ENCODE results near the gene TAS1R1.

Gene TAS1R1

GRCh38 chr1:6612641-6613360 is 57.7 kb downstream of the TAS1R1 start:
- peak; percentile 87 for DNase-seq (ENCODE audit: low spot score)

- DNase-seq (ENCODE audit: low spot score), result peak; percentile 98
These were observed 58.4 kb downstream of the TAS1R1 start, which contains the start of gene PHF13 for GRCh38 chr1:6613361-6614018. Gene PHF13 (plus strand): TSS chr1:6613731. CDS start chr1:6614067, 336 bp downstream.

DNA sequence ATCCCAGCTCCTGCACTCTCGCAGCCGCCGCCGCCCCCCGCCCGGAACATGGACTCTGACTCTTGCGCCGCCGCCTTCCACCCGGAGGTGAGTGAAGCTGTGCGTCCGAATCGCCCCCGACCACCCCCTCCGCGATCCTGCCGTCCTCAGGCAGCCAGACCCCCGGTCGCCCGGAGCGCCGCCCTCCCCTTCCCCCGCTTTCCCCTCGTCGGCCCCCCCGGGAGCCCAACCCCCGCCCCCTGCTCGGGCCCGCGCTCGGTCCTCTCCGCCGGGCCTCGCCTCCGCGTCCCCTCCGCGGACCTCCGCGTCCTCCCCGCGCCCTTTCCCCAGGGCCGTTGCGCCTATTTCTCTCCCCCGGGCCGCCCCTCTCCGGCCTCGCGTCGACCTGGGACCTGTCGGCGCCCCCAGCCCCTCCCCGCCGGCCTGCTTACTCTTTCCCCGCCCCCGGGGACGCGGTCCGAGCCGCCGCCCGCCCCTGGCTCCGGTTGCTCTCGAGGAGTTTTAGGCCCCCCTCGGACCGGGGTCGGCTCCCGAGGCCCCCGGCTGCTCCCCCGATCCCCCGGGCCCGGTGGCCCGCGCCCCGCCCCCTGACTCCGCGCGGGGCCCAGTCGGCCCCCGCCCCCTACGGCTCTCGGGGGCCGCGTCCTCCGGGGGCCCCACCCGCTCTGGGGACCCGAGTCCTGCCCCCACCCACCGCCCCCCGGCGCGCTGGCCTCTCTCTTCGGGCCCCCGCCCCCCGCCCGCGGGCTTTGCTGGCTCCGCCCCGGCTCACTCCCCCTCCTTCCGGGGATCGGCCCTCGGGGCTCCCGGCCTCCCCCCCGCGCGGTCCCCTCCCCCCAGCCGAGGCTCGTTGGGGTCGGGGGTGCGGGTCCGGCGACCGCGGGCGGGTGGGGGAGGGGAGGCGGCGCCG is 59.2 kb downstream of the TAS1R1 start:
- DNase-seq (ENCODE audit: low spot score), result peak; percentile 80

DNA sequence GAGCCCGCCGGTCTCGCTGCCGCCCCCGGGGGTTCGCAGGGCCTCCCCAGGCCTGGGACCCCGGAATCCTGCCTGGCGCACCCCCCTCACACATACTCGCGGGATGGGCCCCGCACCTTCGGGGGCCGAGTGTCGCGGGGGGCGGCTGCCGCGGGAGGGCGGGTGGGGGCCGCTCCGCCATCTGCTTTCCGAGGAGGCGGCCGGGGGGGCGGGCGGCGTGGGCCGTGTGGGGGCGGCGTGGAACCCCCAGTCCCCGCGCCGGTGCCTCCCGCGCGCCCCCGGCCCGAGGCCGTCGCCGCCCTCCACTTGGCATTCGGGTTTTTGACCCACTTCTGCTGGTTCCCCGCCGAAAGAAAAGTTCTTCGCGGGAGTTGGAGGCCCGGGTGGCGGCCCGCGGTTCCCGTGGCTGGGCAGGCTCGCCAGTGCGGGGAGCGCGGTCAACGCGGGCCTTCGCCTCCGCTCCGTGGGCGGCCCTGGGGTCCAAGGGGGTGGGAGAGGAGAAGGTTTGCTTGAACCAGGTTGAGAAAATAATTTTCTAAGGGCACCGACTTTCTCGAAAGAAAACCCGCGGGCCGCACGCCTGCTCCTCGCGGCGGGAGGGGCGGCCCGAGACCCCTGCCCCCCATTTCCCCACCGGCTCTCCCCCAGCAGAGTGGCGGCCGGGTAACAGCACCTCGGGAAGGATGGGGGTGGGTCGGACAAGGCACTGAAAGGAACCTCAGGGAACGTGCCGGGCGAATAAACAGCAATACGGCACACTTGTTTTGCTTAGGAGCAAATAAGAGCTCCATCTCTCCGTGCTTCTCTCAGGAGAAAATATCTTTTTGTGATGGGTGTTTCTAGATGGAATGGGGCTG is 60.0 kb downstream of the TAS1R1 start:
- DNase-seq (ENCODE audit: low spot score), result no peak

DNA sequence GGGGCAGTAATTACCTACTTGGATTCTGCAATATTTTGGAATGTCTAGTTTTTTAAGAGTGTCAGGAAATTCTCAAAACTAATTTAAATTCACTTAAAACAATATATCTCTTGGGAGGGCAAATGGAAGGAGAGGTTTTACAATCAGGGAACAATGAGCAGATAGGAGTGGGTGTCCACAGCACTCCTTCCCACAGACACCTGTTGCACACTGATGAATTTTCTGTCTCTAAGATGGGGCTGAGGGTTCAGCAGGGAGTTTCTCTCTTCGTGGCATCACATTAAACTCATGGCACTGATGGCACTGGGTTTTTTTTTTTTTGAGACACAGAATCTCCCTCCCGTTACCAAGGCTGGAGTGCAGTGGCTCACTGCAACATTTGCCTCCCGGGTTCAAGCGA is 63.9 kb downstream of the TAS1R1 start:
- no peak for DNase-seq (ENCODE audit: low spot score)

GRCh38 chr1:6621429-6622391 is 66.6 kb downstream of the TAS1R1 start:
- DNase-seq (ENCODE audit: low spot score), result no peak

DNA sequence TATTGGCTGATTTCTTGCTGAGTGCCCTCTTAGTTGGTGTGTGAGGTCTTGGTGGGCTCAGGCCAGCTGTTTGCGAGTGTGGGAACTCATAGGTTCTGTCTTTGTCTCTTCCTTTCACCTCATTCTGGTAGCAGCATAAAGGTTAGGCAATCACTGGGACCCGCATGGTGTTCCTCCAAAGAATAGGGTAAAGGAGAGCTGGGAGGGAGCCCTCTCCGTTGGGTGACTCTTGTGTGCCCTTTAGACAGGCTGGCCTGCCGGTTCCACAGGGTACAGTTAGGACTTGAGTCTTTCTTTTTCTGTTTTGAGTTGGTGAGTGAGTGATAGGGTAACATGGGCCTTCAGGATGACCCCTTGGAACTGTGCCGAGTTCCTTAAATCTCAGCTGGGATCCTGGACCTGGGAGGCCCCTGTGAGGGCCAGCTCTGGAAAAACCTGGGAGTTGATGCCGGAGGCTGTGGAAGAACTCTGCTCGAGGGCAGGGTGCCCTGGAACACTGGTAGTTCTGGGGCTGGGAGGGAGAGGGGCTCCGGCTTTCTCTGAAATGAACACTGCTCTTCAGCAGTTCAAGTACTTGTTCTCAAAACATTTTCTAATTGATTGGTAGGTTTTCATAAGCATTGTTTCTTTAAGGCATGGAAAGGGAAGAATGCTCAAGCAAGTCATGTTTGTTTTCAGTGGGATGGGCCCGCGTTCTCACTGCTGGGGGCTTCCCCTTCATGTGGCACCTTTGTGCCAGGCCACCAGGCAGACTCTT is 67.5 kb downstream of the TAS1R1 start:
- no peak for DNase-seq (ENCODE audit: low spot score)

DNA sequence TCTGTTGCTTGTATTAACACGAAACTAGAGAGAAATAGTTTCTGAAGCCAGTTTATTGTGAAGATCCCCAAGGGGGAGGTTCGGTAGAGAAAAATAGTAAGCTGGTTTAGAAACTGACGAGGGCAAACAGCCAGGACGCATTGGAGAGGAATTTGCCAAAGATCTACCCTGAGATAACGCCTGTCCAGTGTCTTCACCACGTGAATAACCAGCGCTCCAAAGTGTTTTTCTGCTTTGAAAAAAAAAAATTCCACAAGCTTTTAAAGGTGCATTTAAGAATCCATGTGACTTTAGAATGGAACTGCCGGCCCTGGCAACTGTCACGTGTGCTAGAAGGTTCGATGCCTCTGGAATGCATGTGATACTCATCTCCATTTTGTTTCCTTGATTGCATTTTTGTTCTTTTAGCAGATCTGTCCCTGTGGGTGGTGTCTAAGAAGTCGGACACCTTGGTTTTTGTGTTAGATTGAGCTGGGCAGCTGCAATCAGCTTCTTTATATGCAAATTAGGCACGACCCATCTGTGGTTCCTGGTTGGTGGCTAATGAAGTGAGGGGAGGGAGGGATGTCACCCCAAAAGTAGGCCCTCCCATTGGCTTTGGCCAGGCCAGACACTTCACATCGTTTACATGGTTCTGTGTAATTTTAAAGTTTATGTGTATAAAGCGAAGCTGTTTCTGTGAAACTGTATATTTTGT is 68.3 kb downstream of the TAS1R1 start:
- no peak for DNase-seq (ENCODE audit: low spot score)

- peak; percentile 93 for DNase-seq (ENCODE audit: low spot score)
These were observed 69.8 kb downstream of the TAS1R1 start, which contains the start of gene THAP3 for GRCh38 chr1:6624710-6625583. Gene THAP3 (plus strand): TSS chr1:6624868. CDS start chr1:6625219, 351 bp downstream.

DNA sequence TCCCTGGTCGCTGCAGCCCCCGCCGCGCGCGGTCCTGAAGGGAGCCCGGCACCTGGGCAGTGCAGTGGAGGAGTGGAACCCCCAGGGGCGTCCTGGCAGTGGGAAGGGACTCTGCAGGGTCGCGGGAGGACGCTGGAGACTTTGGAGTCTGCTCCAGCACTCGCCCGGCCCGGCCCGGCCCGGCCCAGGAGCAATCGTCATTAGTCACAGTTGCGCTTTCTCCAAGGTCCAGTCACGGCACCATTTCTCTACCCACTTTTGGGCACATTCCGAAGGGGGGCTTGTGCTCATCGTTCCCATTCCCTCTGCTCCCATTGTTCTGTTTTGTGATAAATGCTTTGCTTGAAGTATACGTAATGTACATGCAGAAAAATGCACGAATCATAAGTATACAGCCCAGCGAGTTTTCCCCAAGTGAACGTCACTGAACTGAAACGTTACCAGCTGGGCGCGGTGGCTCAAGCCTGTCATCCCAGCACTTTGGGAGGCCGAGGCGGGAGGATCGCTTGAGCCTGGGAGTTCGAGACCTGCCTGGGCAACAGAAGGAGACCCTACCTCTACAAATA is 70.6 kb downstream of the TAS1R1 start:
- no peak for DNase-seq (ENCODE audit: low spot score)

GRCh38 chr1:6627031-6627430 is 71.9 kb downstream of the TAS1R1 start:
- peak; percentile 14 for DNase-seq (ENCODE audit: low spot score)

- peak; percentile 10 for DNase-seq (ENCODE audit: low spot score)
These were observed 72.9 kb downstream of the TAS1R1 start for GRCh38 chr1:6627841-6628545.

GRCh38 chr1:6628971-6629479 is 73.9 kb downstream of the TAS1R1 start:
- DNase-seq (ENCODE audit: low spot score), result no peak
